Upper lobe of right lung (tissue), 1 donor: Measurements from ENCODE around the gene LMOD2. TPM values are rescaled to one million over a fixed set of nuclear protein-coding genes. Genes with fewer than 3 reads are reported as not detected.

Experiments used
- ATAC-seq: fragments of 200-7000 bp; cut with Tn5 transposase; one replicate; pipeline ENCODE4 v1.9.1; 2020; ENCODE audit warnings: mild to moderate bottlenecking, moderate library complexity
- DNase-seq: peaks from one replicate; pipeline ENCODE4 v3.0.0-alpha.2; 2020
- H3K27ac ChIP-seq: fragments of 200-600 bp; one replicate; pipeline ENCODE4 v1.8.0; 2022
- H3K27me3 ChIP-seq: fragments of 200-600 bp; one replicate; pipeline ENCODE4 v1.8.0; 2022; ENCODE audit warnings: mild to moderate bottlenecking
- H3K36me3 ChIP-seq: fragments of 200-600 bp; one replicate; pipeline ENCODE4 v1.8.0; 2022
- H3K4me1 ChIP-seq: fragments of 200-600 bp; one replicate; pipeline ENCODE4 v1.8.0; 2022
- H3K4me3 ChIP-seq: fragments of 200-600 bp; one replicate; pipeline ENCODE4 v1.8.0; 2022; ENCODE audit warnings: mild to moderate bottlenecking
- H3K9me3 ChIP-seq: fragments of 200-600 bp; one replicate; pipeline ENCODE4 v1.8.0; 2022
- CTCF ChIP-seq: fragments of 200-600 bp; IDR thresholded peaks from one replicate; pipeline ENCODE4 v1.8.0; 2022; ENCODE audit warnings: antibody characterized with exemption
- intact Hi-C: fragments of 100-400 bp; cut with DNase I; formaldehyde crosslinking; loops from one replicate; pipeline ENCODE4 v1.11.0; 2022
- total RNA-seq: library from RNA; stranded (reverse); fragmentation: NEBNext Ultra II Directional; extraction: Animal tissue kit (Norgen Biotek cat#: 25700); gene quantifications from one replicate; pipeline ENCODE4 v1.2.1, GENCODE V29; 2021
- donor health status: DM: no; HTN: yes; CAD: no; lungs with severe emphysema.

Gene LMOD2
- total RNA-seq, 1 donor from 2014 or later: 0.17 TPM

DNA sequence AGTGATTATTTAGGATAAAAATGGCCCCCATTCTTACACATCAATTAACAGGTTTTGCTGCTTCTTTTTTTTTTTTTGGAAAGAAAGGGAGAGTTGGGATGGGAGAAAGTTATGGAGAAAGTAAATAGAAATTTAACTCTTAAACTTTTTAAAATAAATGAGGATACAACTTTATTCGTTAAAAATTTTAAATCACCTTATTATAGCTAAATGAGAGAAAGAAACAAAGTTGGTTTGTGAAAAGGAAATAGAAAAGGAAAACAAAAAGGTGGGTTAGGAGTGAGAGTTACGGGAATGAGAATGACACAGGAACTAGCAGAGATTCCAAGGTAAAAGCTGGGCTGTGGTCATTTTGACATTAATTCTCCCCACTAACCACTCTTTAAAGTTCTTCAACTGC, 34.9 kb downstream of the LMOD2 start:
- no peak for TF ChIP-seq CTCF
- H3K27ac ChIP-seq: no peak overlapping the region
- DNase-seq (no peak), ATAC-seq (no peak)
- peaks cover 82% of the 10 kb centered on the region for H3K36me3 ChIP-seq
- H3K4me3 ChIP-seq: no peak overlapping the region
- no peaks in the 10 kb centered on the region for H3K4me1 ChIP-seq
- intact Hi-C loops: no loop called here
- H3K27me3 ChIP-seq: no peaks in the 10 kb centered on the region
- H3K9me3 ChIP-seq: no peaks in the 10 kb centered on the region

DNA sequence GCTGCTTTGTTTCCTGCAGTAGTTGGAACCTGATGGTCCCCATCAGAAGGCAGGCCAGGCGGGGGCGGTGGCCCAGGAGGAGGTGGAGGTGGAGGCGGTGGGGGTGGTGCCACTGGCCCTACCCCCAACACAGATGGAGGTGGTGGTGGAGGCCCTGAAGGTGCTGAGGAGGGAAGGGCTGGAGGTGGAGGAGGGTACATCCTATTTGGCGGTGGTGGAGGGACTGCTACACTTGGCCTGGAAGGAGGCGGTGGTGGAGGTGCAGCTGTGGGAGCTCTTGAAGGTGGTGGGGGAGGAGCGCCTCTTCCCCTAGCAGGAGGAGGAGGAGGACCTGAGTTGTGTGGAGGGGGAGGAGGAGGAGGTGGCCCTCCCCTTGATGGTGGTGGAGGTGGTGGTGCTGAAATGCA, 36.8 kb downstream of the LMOD2 start:
- H3K9me3 ChIP-seq: no peaks in the 10 kb centered on the region
- TF ChIP-seq CTCF: no peak
- H3K27me3 ChIP-seq: no peaks in the 10 kb centered on the region
- H3K4me3 ChIP-seq: no peak overlapping the region
- ATAC-seq: peak; percentile 38
- intact Hi-C loops: no loop called here
- H3K36me3 ChIP-seq: peaks cover 94% of the 10 kb centered on the region
- no peak overlapping the region for H3K27ac ChIP-seq
- DNase-seq: no peak
- no peaks in the 10 kb centered on the region for H3K4me1 ChIP-seq

- DNase-seq (no peak), ATAC-seq (no peak)
- Histone ChIP-seq H3K27me3 (no peaks in the 10 kb centered on the region), H3K9me3 (no peaks in the 10 kb centered on the region), H3K4me1 (no peaks in the 10 kb centered on the region), H3K27ac (no peak overlapping the region), H3K4me3 (no peak overlapping the region), H3K36me3 (peaks cover 77% of the 10 kb centered on the region)
- no peak for TF ChIP-seq CTCF
- intact Hi-C loops: no loop called here
Observed at GRCh38 chr7:123695944-123696677, 40.4 kb downstream of the LMOD2 start.

- peaks cover 9% of the 10 kb centered on the region for H3K4me1 ChIP-seq
- DNase-seq (no peak), ATAC-seq (no peak)
- H3K27ac ChIP-seq: no peak overlapping the region
- no peaks in the 10 kb centered on the region for H3K27me3 ChIP-seq
- intact Hi-C loops: no loop called here
- TF ChIP-seq CTCF: no peak
- H3K9me3 ChIP-seq: no peaks in the 10 kb centered on the region
- no peak overlapping the region for H3K4me3 ChIP-seq
- peaks cover 61% of the 10 kb centered on the region for H3K36me3 ChIP-seq
Observed at GRCh38 chr7:123705211-123705901, 49.7 kb downstream of the LMOD2 start.

GRCh38 chr7:123709525-123709924, 53.9 kb downstream of the LMOD2 start:
- no peaks in the 10 kb centered on the region for H3K27me3 ChIP-seq
- no peak overlapping the region for H3K27ac ChIP-seq
- no peak overlapping the region for H3K4me3 ChIP-seq
- no peak for TF ChIP-seq CTCF
- DNase-seq (no peak), ATAC-seq (peak; percentile 44)
- H3K4me1 ChIP-seq: peaks cover 34% of the 10 kb centered on the region
- peaks cover 45% of the 10 kb centered on the region for H3K36me3 ChIP-seq
- no peaks in the 10 kb centered on the region for H3K9me3 ChIP-seq
- intact Hi-C loops: no loop called here
